GM23338 (cell line): Measurements from ENCODE around the gene CD1E. TPM values are rescaled to one million over a fixed set of nuclear protein-coding genes. Genes with fewer than 3 reads are reported as not detected.
"Not testable (repeated sequence)": the region's sequence is repeated elsewhere in the genome, so short reads cannot be mapped to it uniquely, and the experiment has no call there.

Experiments used
- ATAC-seq: fragments of 200-7000 bp; cut with Tn5 transposase; 3 replicates; pipeline ENCODE4 v1.9.1; 2020
- DNase-seq: peaks from one replicate; pipeline ENCODE4 v3.0.0-alpha.2; 2015; ENCODE audit warnings: low spot score
- H2AFZ ChIP-seq: fragments of 200-600 bp; sonication (generic); 2 replicates; pipeline ENCODE4 v1.8.0; 2016; ENCODE audit warnings: antibody characterized with exemption, mild to moderate bottlenecking, moderate library complexity
- H3F3A ChIP-seq: fragments of 200-600 bp; sonication (generic); replicated peaks from 2 replicates; pipeline ENCODE4 v1.8.0; 2017; ENCODE audit warnings: antibody characterized with exemption, mixed run types, low read depth
- H3K27ac ChIP-seq: fragments of 200-600 bp; sonication (generic); 2 replicates; pipeline ENCODE4 v1.6.1; 2016; ENCODE audit warnings: low read depth
- H3K27me3 ChIP-seq: fragments of 200-600 bp; sonication (generic); 2 replicates; pipeline ENCODE4 v1.8.0; 2016; ENCODE audit warnings: mild to moderate bottlenecking, mixed run types, moderate library complexity; ENCODE audit not compliant: insufficient read depth
- H3K36me3 ChIP-seq: fragments of 200-600 bp; sonication (generic); 2 replicates; pipeline ENCODE4 v1.8.0; 2016; ENCODE audit warnings: mild to moderate bottlenecking; ENCODE audit not compliant: insufficient read depth
- H3K4me1 ChIP-seq: fragments of 200-600 bp; sonication (generic); 2 replicates; pipeline ENCODE4 v1.8.0; 2016; ENCODE audit warnings: mild to moderate bottlenecking, moderate library complexity; ENCODE audit not compliant: insufficient read depth
- H3K4me2 ChIP-seq: fragments of 200-600 bp; sonication (generic); 2 replicates; pipeline ENCODE4 v1.7.1; 2017; ENCODE audit warnings: mixed run types
- H3K4me3 ChIP-seq: fragments of 200-600 bp; sonication (generic); 2 replicates; pipeline ENCODE4 v1.6.1; 2016; ENCODE audit warnings: mixed run types
- H3K79me2 ChIP-seq: fragments of 200-600 bp; sonication (generic); replicated peaks from 2 replicates; pipeline ENCODE4 v1.8.0; 2017; ENCODE audit warnings: mild to moderate bottlenecking; ENCODE audit not compliant: insufficient read depth
- H3K9me2 ChIP-seq: fragments of 200-600 bp; sonication (generic); 2 replicates; pipeline ENCODE4 v1.8.0; 2017; ENCODE audit not compliant: insufficient read depth
- H4K20me1 ChIP-seq: fragments of 200-600 bp; sonication (generic); replicated peaks from 2 replicates; pipeline ENCODE4 v1.8.0; 2017; ENCODE audit warnings: mild to moderate bottlenecking; ENCODE audit not compliant: insufficient read depth
- H3K27ac Mint-ChIP-seq: 2 replicates; pipeline ENCODE4 v1.8.0; 2020; ENCODE audit warnings: inconsistent platforms, mild to moderate bottlenecking, moderate library complexity, mixed read lengths
- H3K27me3 Mint-ChIP-seq: 3 replicates; pipeline ENCODE4 v1.8.0; 2022; ENCODE audit warnings: low read depth, mild to moderate bottlenecking, moderate library complexity, mixed read lengths, inconsistent platforms; ENCODE audit not compliant: insufficient read depth, poor library complexity
- H3K36me3 Mint-ChIP-seq: 3 replicates; pipeline ENCODE4 v1.8.0; 2021; ENCODE audit warnings: low read depth, mild to moderate bottlenecking, inconsistent platforms, moderate library complexity, mixed read lengths
- H3K4me1 Mint-ChIP-seq: 3 replicates; pipeline ENCODE4 v1.8.0; 2020; ENCODE audit warnings: mild to moderate bottlenecking, inconsistent platforms, mixed read lengths
- H3K4me3 Mint-ChIP-seq: 3 replicates; pipeline ENCODE4 v1.8.0; 2021; ENCODE audit warnings: moderate library complexity, mild to moderate bottlenecking, inconsistent platforms, mixed read lengths
- H3K9me3 Mint-ChIP-seq: 3 replicates; pipeline ENCODE4 v1.8.0; 2020; ENCODE audit warnings: moderate library complexity, mild to moderate bottlenecking, inconsistent platforms, mixed read lengths
- CTCF ChIP-seq, 2 experiments: fragments of 200-600 bp in 1 of 2; sonication (generic) in 1 of 2; conservative IDR thresholded peaks; 2 replicates each; pipeline versions ENCODE4 v1.5.1 to v1.6.1; 2016 to 2017; ENCODE audit warnings: antibody characterized with exemption in 2 of 2, low read depth in 2 of 2, mild to moderate bottlenecking in 2 of 2, moderate library complexity in 1 of 2
- EZH2 ChIP-seq: fragments of 200-600 bp; sonication (generic); IDR thresholded peaks from one replicate; pipeline ENCODE4 v1.8.0; 2017; ENCODE audit warnings: antibody characterized with exemption, mild to moderate bottlenecking, low read depth; ENCODE audit not compliant: unreplicated experiment
- EZH2phosphoT487 ChIP-seq: fragments of 200-600 bp; sonication (generic); IDR thresholded peaks from one replicate; pipeline ENCODE4 v1.8.1; 2018; ENCODE audit warnings: antibody characterized with exemption; ENCODE audit not compliant: unreplicated experiment
- JUNB ChIP-seq: IDR thresholded peaks from one replicate; pipeline ENCODE4 v1.6.1; 2016; ENCODE audit warnings: antibody characterized with exemption; ENCODE audit not compliant: unreplicated experiment
- STAT1 ChIP-seq: IDR thresholded peaks from one replicate; pipeline ENCODE4 v1.6.1; 2016; ENCODE audit warnings: antibody characterized with exemption; ENCODE audit not compliant: unreplicated experiment
- ZNF114 ChIP-seq: fragments of 250-450 bp; sonication (Bioruptor Pico); IDR thresholded peaks from 2 replicates; pipeline ENCODE4 v1.5.0; 2020; ENCODE audit warnings: mild to moderate bottlenecking, moderate library complexity
- polyA plus RNA-seq: library from polyadenylated mRNA; unstranded; fragments of >200 nt; fragmentation: Nextera tagmentation; extraction: Ambion mirVana; gene quantifications from 2 replicates; pipeline ENCODE4 v1.2.1, GENCODE V29; 2016
- total RNA-seq: library from RNA; depleted of rRNA; stranded (reverse); fragments of >200 nt; shearing (Covaris generic); gene quantifications from 2 replicates; pipeline ENCODE4 v1.2.3, GENCODE V29; 2014
- TF ChIP-seq, protein P1 (sequence below): IDR thresholded peaks from one replicate; pipeline ENCODE4 v1.6.1; 2018; ENCODE audit warnings: antibody characterized with exemption; ENCODE audit not compliant: unreplicated experiment
- TF ChIP-seq, protein P2 (sequence below): fragments of 250-450 bp; sonication (Bioruptor Pico); IDR thresholded peaks from 2 replicates; pipeline ENCODE4 v1.5.0; 2020; ENCODE audit warnings: mild to moderate bottlenecking, moderate library complexity

The CD1E gene
- total and polyA plus RNA-seq, 2 experiments from 2014 or later, result not detected

DNA sequence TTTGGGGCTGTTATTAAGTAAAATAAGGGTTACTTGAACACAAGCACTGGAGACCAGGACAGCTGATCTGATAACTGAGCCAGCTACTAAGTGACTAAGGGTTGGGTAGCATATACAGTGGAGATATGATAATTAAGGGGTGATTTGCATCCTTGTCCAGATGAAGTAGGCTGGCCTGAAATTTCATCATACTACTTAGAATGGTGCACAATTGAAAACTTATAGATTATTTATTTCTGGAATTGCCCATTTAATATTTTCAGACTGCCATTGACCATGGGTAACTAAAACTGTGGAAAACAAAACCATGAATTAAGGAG, 18.5 kb upstream of the CD1E start:
- H3K36me3 Mint-ChIP-seq, result no peaks in the 10 kb centered on the region
- TF ChIP-seq EZH2phosphoT487 (no peak), CTCF (conservative IDR thresholded peaks at IDR 0.05; ENCODE audit: low read depth in 2 of 2) (no peak), ZNF114 (CRISPR knock-in tag) (no peak), EZH2 (no peak), JUNB (no peak), STAT1 (no peak)
- TF ChIP-seq, protein P1, sequence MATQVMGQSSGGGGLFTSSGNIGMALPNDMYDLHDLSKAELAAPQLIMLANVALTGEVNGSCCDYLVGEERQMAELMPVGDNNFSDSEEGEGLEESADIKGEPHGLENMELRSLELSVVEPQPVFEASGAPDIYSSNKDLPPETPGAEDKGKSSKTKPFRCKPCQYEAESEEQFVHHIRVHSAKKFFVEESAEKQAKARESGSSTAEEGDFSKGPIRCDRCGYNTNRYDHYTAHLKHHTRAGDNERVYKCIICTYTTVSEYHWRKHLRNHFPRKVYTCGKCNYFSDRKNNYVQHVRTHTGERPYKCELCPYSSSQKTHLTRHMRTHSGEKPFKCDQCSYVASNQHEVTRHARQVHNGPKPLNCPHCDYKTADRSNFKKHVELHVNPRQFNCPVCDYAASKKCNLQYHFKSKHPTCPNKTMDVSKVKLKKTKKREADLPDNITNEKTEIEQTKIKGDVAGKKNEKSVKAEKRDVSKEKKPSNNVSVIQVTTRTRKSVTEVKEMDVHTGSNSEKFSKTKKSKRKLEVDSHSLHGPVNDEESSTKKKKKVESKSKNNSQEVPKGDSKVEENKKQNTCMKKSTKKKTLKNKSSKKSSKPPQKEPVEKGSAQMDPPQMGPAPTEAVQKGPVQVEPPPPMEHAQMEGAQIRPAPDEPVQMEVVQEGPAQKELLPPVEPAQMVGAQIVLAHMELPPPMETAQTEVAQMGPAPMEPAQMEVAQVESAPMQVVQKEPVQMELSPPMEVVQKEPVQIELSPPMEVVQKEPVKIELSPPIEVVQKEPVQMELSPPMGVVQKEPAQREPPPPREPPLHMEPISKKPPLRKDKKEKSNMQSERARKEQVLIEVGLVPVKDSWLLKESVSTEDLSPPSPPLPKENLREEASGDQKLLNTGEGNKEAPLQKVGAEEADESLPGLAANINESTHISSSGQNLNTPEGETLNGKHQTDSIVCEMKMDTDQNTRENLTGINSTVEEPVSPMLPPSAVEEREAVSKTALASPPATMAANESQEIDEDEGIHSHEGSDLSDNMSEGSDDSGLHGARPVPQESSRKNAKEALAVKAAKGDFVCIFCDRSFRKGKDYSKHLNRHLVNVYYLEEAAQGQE, result no peak
- TF ChIP-seq, protein P2, sequence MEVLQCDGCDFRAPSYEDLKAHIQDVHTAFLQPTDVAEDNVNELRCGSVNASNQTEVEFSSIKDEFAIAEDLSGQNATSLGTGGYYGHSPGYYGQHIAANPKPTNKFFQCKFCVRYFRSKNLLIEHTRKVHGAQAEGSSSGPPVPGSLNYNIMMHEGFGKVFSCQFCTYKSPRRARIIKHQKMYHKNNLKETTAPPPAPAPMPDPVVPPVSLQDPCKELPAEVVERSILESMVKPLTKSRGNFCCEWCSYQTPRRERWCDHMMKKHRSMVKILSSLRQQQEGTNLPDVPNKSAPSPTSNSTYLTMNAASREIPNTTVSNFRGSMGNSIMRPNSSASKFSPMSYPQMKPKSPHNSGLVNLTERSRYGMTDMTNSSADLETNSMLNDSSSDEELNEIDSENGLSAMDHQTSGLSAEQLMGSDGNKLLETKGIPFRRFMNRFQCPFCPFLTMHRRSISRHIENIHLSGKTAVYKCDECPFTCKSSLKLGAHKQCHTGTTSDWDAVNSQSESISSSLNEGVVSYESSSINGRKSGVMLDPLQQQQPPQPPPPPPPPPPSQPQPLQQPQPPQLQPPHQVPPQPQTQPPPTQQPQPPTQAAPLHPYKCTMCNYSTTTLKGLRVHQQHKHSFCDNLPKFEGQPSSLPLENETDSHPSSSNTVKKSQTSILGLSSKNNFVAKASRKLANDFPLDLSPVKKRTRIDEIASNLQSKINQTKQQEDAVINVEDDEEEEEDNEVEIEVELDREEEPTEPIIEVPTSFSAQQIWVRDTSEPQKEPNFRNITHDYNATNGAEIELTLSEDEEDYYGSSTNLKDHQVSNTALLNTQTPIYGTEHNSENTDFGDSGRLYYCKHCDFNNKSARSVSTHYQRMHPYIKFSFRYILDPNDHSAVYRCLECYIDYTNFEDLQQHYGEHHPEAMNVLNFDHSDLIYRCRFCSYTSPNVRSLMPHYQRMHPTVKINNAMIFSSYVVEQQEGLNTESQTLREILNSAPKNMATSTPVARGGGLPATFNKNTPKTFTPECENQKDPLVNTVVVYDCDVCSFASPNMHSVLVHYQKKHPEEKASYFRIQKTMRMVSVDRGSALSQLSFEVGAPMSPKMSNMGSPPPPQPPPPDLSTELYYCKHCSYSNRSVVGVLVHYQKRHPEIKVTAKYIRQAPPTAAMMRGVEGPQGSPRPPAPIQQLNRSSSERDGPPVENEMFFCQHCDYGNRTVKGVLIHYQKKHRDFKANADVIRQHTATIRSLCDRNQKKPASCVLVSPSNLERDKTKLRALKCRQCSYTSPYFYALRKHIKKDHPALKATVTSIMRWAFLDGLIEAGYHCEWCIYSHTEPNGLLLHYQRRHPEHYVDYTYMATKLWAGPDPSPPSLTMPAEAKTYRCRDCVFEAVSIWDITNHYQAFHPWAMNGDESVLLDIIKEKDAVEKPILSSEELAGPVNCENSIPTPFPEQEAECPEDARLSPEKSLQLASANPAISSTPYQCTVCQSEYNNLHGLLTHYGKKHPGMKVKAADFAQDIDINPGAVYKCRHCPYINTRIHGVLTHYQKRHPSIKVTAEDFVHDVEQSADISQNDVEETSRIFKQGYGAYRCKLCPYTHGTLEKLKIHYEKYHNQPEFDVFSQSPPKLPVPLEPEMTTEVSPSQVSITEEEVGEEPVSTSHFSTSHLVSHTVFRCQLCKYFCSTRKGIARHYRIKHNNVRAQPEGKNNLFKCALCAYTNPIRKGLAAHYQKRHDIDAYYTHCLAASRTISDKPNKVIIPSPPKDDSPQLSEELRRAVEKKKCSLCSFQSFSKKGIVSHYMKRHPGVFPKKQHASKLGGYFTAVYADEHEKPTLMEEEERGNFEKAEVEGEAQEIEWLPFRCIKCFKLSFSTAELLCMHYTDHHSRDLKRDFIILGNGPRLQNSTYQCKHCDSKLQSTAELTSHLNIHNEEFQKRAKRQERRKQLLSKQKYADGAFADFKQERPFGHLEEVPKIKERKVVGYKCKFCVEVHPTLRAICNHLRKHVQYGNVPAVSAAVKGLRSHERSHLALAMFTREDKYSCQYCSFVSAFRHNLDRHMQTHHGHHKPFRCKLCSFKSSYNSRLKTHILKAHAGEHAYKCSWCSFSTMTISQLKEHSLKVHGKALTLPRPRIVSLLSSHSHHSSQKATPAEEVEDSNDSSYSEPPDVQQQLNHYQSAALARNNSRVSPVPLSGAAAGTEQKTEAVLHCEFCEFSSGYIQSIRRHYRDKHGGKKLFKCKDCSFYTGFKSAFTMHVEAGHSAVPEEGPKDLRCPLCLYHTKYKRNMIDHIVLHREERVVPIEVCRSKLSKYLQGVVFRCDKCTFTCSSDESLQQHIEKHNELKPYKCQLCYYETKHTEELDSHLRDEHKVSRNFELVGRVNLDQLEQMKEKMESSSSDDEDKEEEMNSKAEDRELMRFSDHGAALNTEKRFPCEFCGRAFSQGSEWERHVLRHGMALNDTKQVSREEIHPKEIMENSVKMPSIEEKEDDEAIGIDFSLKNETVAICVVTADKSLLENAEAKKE (CRISPR knock-in tag), result no peak
- no peak overlapping the region for H3K4me3 ChIP-seq
- no peaks in the 10 kb centered on the region for H3K9me2 ChIP-seq
- no peaks in the 10 kb centered on the region for H3K79me2 ChIP-seq
- ATAC-seq (no peak), DNase-seq (no peak)
- no peaks in the 10 kb centered on the region for H3K36me3 ChIP-seq
- no peak overlapping the region for H3K27ac ChIP-seq
- H3F3A ChIP-seq, result no peaks in the 10 kb centered on the region
- H3K27me3 Mint-ChIP-seq, result no peaks in the 10 kb centered on the region
- no peak overlapping the region for H3K4me2 ChIP-seq
- H3K27me3 ChIP-seq, result no peaks in the 10 kb centered on the region
- H3K9me3 Mint-ChIP-seq, result no peaks in the 10 kb centered on the region; the same call in 2 of the 3 replicates
- no peaks in the 10 kb centered on the region for H3K4me1 ChIP-seq
- no peaks in the 10 kb centered on the region for H3K4me1 Mint-ChIP-seq
- no peak overlapping the region for H3K4me3 Mint-ChIP-seq
- no peak overlapping the region for H3K27ac Mint-ChIP-seq
- H2AFZ ChIP-seq, result peak overlapping the region; percentile 19; the same call in 1 of the 2 replicates
- H4K20me1 ChIP-seq, result no peaks in the 10 kb centered on the region; the same call in 1 of the 2 replicates

DNA sequence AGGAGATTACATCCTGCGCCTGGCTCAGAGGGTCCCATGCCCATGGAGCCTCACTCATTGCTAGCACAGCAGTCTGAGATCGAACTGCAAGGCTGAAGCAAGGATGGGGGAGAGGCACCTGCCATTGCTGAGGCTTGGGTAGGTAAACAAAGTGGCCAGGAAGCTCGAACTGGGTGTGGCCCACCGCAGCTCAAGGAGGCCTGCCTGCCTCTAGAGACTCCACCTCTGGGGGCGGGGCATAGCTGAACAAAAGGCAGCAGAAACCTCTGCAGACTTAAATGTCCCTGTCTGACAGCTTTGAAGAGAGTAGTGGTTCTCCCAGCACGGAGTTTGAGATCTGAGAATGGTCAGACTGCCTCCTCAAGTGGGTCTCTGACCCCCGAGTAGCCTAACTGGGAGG, 17.3 kb upstream of the CD1E start:
- H3K36me3 ChIP-seq, result not testable (repeated sequence)

More for the DNA sequence above, 17.3 kb upstream of the CD1E start:
- H3K9me3 Mint-ChIP-seq, H3K4me3 ChIP-seq, H3K4me3 Mint-ChIP-seq, H3K4me2 ChIP-seq, ATAC-seq, H3K27me3 ChIP-seq, H4K20me1 ChIP-seq, H2AFZ ChIP-seq, H3K4me1 Mint-ChIP-seq, H3K79me2 ChIP-seq, H3F3A ChIP-seq, H3K9me2 ChIP-seq, H3K27me3 Mint-ChIP-seq, H3K27ac Mint-ChIP-seq, H3K36me3 Mint-ChIP-seq, H3K27ac ChIP-seq, H3K4me1 ChIP-seq: not testable (repeated sequence)
- peak; percentile 27 for DNase-seq
